Gastroesophageal sphincter (tissue), 4 donors: ENCODE measurements around the gene ZNF648. TPM values are rescaled to one million over a fixed set of nuclear protein-coding genes. Genes with fewer than 3 reads are reported as not detected.

Experiments
- ATAC-seq: fragments of 150-250 bp; one replicate; pipeline ENCODE4 v1.9.1; 2016; ENCODE audit warnings: mild to moderate bottlenecking, moderate library complexity
- H3K27ac ChIP-seq, 4 donors: fragments of 200-600 bp; sonication (generic) in 3 of 4; 1 replicate in 3 of 4; 2 replicates in 1 of 4; pipeline ENCODE4 v1.5.1; 2016 to 2019
- H3K27me3 ChIP-seq: fragments of 200-600 bp; sonication (generic); one replicate; pipeline ENCODE4 v1.5.1; 2019
- H3K36me3 ChIP-seq, 2 donors: fragments of 200-600 bp; sonication (generic); one replicate each; pipeline ENCODE4 v1.5.1; 2019; ENCODE audit warnings: control low read depth in 1 of 2
- H3K4me1 ChIP-seq, 3 donors: fragments of 200-600 bp; sonication (generic); 1 replicate in 2 of 3; 2 replicates in 1 of 3; pipeline ENCODE4 v1.5.1; 2016 to 2019; ENCODE audit warnings: control low read depth in 2 of 3
- H3K4me3 ChIP-seq, 2 donors: fragments of 200-600 bp; sonication (generic); one replicate each; pipeline ENCODE4 v1.5.1; 2019; ENCODE audit warnings: mild to moderate bottlenecking in 1 of 2, moderate library complexity in 1 of 2
- H3K9me3 ChIP-seq, 3 donors: fragments of 200-600 bp; sonication (generic); one replicate each; pipeline ENCODE4 v1.5.1; 2017 to 2019; ENCODE audit warnings: control low read depth in 2 of 3
- CTCF ChIP-seq, 4 experiments: fragments of 200-600 bp in 2 of 4; fragments of 450-650 bp in 2 of 4; sonication (generic) in 1 of 4; IDR thresholded peaks; one replicate each; pipeline ENCODE4 v1.5.1; 2017 to 2019; ENCODE audit warnings: antibody characterized with exemption in 4 of 4, mild to moderate bottlenecking in 2 of 4, moderate library complexity in 2 of 4
- EP300 ChIP-seq: sonication (generic); formaldehyde crosslinking; IDR thresholded peaks from one replicate; pipeline ENCODE4 v1.6.1; 2017; ENCODE audit warnings: antibody characterized with exemption, mild to moderate bottlenecking
- POLR2A ChIP-seq, 2 donors: fragments of 450-650 bp; IDR thresholded peaks; one replicate each; pipeline ENCODE4 v1.6.1; 2017; ENCODE audit warnings: antibody characterized with exemption in 2 of 2, mild to moderate bottlenecking in 2 of 2, moderate library complexity in 1 of 2
- POLR2AphosphoS5 ChIP-seq: sonication (generic); formaldehyde crosslinking; IDR thresholded peaks from one replicate; pipeline ENCODE4 v1.6.1; 2017; ENCODE audit warnings: antibody characterized with exemption
- WGBS, 2 donors: methylation state at CpG; one replicate each; pipeline ENCODE4 v1.1.5; 2018; ENCODE audit warnings: low coverage in 1 of 2; 5-methylcytosine and 5-hydroxymethylcytosine counted together
- total RNA-seq, 4 donors: library from RNA; depleted of rRNA; stranded (reverse); fragments of >200 nt; gene quantifications; one replicate each; pipeline ENCODE4 v1.1.0, GENCODE V29; 2016

The ZNF648 gene
- total RNA-seq, 4 donors from 2014 or later, result not detected

GRCh38 chr1:182059936-182060335 is 1.6 kb downstream of the ZNF648 start:
- no CpG with 5 or more reads among the region's 2 CpGs for WGBS, 2 donors
- no peak for ATAC-seq
- no peak overlapping the region for H3K4me3 ChIP-seq
- TF ChIP-seq POLR2A (IDR thresholded peaks at IDR 0.05), result no peak
- no peak for TF ChIP-seq POLR2AphosphoS5
- no peak for TF ChIP-seq EP300
- TF ChIP-seq CTCF (IDR thresholded peaks at IDR 0.05), result no peak
- peaks cover 65% of the 10 kb centered on the region for H3K27me3 ChIP-seq
- H3K9me3 ChIP-seq, result peaks cover 0 to 10% (median 0%) of the 10 kb centered on the region in 3 donors
- no peak overlapping the region for H3K27ac ChIP-seq
- H3K36me3 ChIP-seq, result no peaks in the 10 kb centered on the region
- no peaks in the 10 kb centered on the region for H3K4me1 ChIP-seq

DNA sequence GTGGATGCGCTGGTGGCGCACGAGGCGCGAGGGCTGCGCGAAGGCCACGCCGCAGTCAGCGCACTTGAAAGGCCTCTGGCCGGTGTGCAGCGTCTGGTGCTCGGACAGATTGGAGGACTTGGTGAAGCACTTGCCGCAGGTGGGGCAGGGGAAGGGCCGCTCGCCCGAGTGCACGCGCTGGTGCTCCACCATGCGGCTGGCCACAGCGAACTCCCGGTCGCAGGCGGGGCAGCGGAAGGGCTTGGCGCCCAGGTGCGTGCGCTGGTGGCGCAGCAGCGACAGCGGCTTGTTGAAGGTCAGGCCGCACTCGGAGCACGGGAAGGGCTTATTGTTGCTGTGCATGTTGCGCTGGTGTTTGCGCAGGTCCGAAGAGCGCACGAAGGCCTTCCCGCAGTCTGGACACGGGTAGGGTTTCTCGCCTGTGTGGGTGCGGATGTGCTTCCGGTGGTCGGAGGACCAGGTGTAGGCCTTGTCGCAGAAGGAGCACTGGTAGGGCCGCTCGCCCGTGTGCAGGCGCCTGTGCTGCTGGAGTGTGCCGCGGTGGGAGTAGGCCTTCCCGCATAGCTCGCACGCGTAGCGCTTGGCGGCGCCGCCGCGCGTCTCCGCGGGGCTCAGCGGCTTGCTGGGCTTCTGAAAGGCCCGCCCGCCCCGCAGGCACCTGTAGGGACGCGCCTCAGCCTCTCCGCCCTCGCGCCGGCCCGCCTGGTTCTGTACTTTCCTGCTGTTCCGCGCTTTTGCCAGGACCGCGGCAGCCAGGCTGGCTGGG is 4.7 kb downstream of the ZNF648 start:
- no peak for TF ChIP-seq CTCF (IDR thresholded peaks at IDR 0.05)
- no peak for TF ChIP-seq POLR2A (IDR thresholded peaks at IDR 0.05)
- no peak for TF ChIP-seq POLR2AphosphoS5
- no peak for TF ChIP-seq EP300
- WGBS, 2 donors, result no CpG with 5 or more reads among the region's 80 CpGs
- H3K27ac ChIP-seq, result no peak overlapping the region
- H3K27me3 ChIP-seq, result peaks cover 54% of the 10 kb centered on the region
- H3K4me3 ChIP-seq, result no peak overlapping the region
- no peak for ATAC-seq
- no peaks in the 10 kb centered on the region for H3K4me1 ChIP-seq
- H3K36me3 ChIP-seq, result no peaks in the 10 kb centered on the region
- H3K9me3 ChIP-seq, result no peaks in the 10 kb centered on the region

- no peak overlapping the region for H3K4me3 ChIP-seq
- TF ChIP-seq CTCF (IDR thresholded peaks at IDR 0.05) (peak in 3 of 4 experiments; percentile 8 to 43 (median 27)), POLR2A (IDR thresholded peaks at IDR 0.05) (no peak)
- H3K9me3 ChIP-seq, result no peaks in the 10 kb centered on the region
- no peak for ATAC-seq
- WGBS, 2 donors, result 40 to 61% methylated on average over 4 of the region's 4 CpGs
- no peak overlapping the region for H3K27ac ChIP-seq
- H3K4me1 ChIP-seq, result no peaks in the 10 kb centered on the region
- peaks cover 39% of the 10 kb centered on the region for H3K27me3 ChIP-seq
- H3K36me3 ChIP-seq, result no peaks in the 10 kb centered on the region
These were observed 6.7 kb downstream of the ZNF648 start for GRCh38 chr1:182054698-182055326.

DNA sequence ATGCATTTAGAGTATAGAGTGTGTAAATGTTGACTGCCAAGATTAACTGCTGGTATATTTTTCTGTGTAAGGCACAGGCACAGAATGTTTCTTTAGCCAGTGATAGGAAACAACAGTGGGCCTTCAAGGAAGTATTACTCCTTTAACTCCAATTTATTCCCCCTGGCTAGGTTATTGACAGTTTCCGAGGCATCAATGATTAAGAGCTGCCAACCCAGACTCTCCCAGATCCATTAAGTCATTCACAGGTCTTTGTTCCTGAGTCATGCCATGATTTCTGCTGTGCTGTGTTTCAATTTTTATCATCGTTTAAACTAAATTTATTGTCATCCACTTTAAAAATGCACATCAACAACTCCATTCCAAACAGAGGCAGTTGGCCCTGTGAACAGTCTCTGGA is 9.2 kb downstream of the ZNF648 start:
- 76 to 89% methylated on average over 2 of the region's 2 CpGs for WGBS, 2 donors
- no peak for ATAC-seq
- Histone ChIP-seq H3K27ac (no peak overlapping the region), H3K4me1 (no peaks in the 10 kb centered on the region), H3K9me3 (no peaks in the 10 kb centered on the region), H3K27me3 (peaks cover 17% of the 10 kb centered on the region), H3K36me3 (no peaks in the 10 kb centered on the region), H3K4me3 (no peak overlapping the region)
- TF ChIP-seq EP300 (no peak), POLR2A (IDR thresholded peaks at IDR 0.05) (no peak), POLR2AphosphoS5 (no peak), CTCF (IDR thresholded peaks at IDR 0.05) (no peak)

DNA sequence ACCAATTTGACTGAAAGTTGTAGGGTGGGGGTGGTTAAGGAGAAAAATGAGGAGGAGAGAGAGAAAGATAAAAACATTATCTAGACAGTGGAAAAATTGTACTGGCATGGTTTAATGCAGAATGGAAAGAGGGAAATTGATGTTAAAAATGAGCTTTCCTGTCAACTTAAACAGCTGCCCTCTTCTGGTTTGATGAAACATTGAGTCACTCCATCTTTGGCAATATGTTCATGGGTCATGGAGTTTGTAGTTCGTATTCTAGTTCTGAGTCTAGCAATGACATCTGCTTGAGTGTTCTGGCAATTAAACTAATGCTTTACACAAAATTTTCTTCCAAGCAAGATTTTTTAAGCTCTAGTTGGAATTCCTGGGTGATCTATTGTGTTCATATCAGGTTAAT is 9.6 kb downstream of the ZNF648 start:
- Histone ChIP-seq H3K4me1 (no peaks in the 10 kb centered on the region), H3K4me3 (no peak overlapping the region), H3K27me3 (peaks cover 13% of the 10 kb centered on the region), H3K9me3 (no peaks in the 10 kb centered on the region), H3K27ac (no peak overlapping the region), H3K36me3 (no peaks in the 10 kb centered on the region)
- no peak for ATAC-seq
- 40 to 43% methylated on average over 1 of the region's 1 CpG for WGBS, 2 donors
- TF ChIP-seq POLR2AphosphoS5 (no peak), EP300 (no peak), CTCF (IDR thresholded peaks at IDR 0.05) (no peak), POLR2A (IDR thresholded peaks at IDR 0.05) (no peak)
